Parathyroid adenoma (tissue), 2 donors: Measurements from ENCODE around the gene KAT2A.
"Not testable (repeated sequence)": the region's sequence is repeated elsewhere in the genome, so short reads cannot be mapped to it uniquely, and the experiment has no call there.

Experiments used
- H2AFZ ChIP-seq: fragments of 300-600 bp; sonication (generic); one replicate; pipeline ENCODE4 v1.7.0; 2017; ENCODE audit warnings: antibody characterized with exemption, mild to moderate bottlenecking
- H3K27ac ChIP-seq: fragments of 300-600 bp; sonication (generic); one replicate; pipeline ENCODE4 v1.7.0; 2017
- H3K27me3 ChIP-seq: fragments of 300-600 bp; sonication (generic); one replicate; pipeline ENCODE4 v1.7.0; 2017; ENCODE audit warnings: low read length; ENCODE audit not compliant: control insufficient read depth, insufficient read depth
- H3K36me3 ChIP-seq: fragments of 300-600 bp; sonication (generic); one replicate; pipeline ENCODE4 v1.7.0; 2017; ENCODE audit warnings: low read length; ENCODE audit not compliant: control insufficient read depth, insufficient read depth
- H3K4me1 ChIP-seq: fragments of 300-600 bp; sonication (generic); one replicate; pipeline ENCODE4 v1.7.0; 2017; ENCODE audit warnings: control low read depth
- H3K4me2 ChIP-seq: fragments of 300-600 bp; sonication (generic); one replicate; pipeline ENCODE4 v1.7.0; 2017; ENCODE audit warnings: low read length
- H3K4me3 ChIP-seq: fragments of 300-600 bp; sonication (generic); one replicate; pipeline ENCODE4 v1.7.0; 2017; ENCODE audit warnings: low read depth, low read length
- H3K79me2 ChIP-seq: fragments of 300-600 bp; sonication (generic); one replicate; pipeline ENCODE4 v1.7.0; 2017; ENCODE audit warnings: control low read depth
- H3K9ac ChIP-seq: fragments of 300-600 bp; sonication (generic); one replicate; pipeline ENCODE4 v1.7.0; 2017; ENCODE audit warnings: mild to moderate bottlenecking
- H3K9me3 ChIP-seq: fragments of 300-600 bp; sonication (generic); one replicate; pipeline ENCODE4 v1.7.0; 2017; ENCODE audit warnings: low read length; ENCODE audit not compliant: control insufficient read depth
- CTCF ChIP-seq: fragments of 300-600 bp; sonication (generic); IDR thresholded peaks from one replicate; pipeline ENCODE4 v1.7.0; 2017; ENCODE audit warnings: antibody characterized with exemption, mild to moderate bottlenecking
- donor health status: primary hyperparathyroidism.

Gene KAT2A

GRCh38 chr17:42159796-42160530 lies 38.8 kb upstream of the KAT2A start:
- Histone ChIP-seq H3K79me2 (no peaks in the 10 kb centered on the region), H3K27ac (no peak overlapping the region)

DNA sequence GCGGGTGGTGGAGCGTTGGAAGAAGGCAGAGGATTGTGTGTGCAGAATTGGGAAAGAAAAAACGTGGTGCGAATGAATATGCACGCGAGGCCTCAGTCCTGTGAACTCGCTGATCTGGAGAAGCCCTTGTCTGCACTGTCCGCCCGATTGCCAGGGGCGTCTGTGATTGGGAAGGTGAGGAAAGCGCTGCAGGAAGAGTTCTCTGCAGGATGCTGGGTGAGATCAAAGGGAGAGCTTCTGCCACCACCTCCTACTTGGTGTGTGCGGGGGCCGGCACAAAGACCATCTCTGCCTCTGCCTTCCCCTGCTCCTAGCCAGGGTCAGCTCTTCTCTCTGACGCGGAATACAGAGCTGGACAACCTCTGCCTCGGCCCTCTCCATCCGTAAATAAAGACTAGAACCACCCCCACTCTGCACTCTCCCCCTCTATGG lies 34.5 kb upstream of the KAT2A start:
- Histone ChIP-seq H3K4me3 (peak overlapping the region; percentile 99), H2AFZ (peak overlapping the region; percentile 93), H3K9me3 (no peaks in the 10 kb centered on the region), H3K27me3 (no peaks in the 10 kb centered on the region), H3K36me3 (no peaks in the 10 kb centered on the region), H3K9ac (no peak overlapping the region), H3K4me1 (peaks cover 3% of the 10 kb centered on the region), H3K27ac (peak overlapping the region; percentile 48), H3K4me2 (peak overlapping the region; percentile 31), H3K79me2 (peaks cover 32% of the 10 kb centered on the region)
- no peak for TF ChIP-seq CTCF

More at GRCh38 chr17:42159796-42160530, 38.8 kb upstream of the KAT2A start:
- H3K4me1 ChIP-seq = peaks cover 4% of the 10 kb centered on the region
- no peak overlapping the region for H2AFZ ChIP-seq
- no peaks in the 10 kb centered on the region for H3K9me3 ChIP-seq
- no peaks in the 10 kb centered on the region for H3K36me3 ChIP-seq
- H3K9ac ChIP-seq = no peak overlapping the region
- H3K4me3 ChIP-seq = no peak overlapping the region
- H3K4me2 ChIP-seq = no peak overlapping the region
- TF ChIP-seq CTCF = no peak
- H3K27me3 ChIP-seq = no peaks in the 10 kb centered on the region

DNA sequence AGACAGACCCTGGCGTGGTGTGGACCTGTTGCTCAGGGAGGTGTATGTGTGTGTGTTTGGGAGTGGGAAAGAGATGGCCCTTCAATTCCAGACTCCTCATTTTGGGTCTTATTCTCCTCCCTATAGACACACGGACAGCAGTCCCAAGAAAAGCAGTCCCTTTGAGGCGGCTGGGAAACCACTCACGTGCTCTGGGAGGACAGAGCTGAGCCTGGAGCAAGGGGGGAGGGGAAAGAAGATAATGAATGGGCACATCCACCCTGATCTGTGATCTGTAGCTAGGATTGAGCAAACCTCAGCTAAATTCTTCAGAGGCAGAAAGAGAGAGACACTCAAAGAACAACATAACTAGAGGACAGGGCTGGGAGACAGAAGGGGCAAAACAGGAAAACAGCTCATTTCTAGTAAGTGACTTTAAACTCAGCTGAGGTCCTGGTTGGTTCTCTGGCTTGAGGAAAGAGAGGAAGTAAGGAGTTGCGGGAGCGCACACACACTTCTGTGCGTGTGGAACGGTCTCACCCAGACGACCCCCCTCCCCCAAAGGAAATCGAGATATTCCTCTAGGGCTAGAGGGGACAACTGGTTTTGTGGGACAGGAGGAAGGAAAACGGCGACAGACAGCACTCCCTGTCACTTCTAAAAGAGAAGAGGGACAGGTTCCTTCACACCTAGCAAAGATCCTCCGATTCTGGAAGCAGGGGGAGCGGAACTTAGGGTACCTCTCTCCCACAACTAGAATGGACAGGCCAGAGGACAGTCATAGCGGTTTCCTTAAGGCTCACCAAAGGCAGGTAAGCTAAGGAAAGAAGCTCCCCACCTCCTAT lies 33.0 kb upstream of the KAT2A start:
- peaks cover 3% of the 10 kb centered on the region for H3K4me1 ChIP-seq
- peaks cover 42% of the 10 kb centered on the region for H3K79me2 ChIP-seq

DNA sequence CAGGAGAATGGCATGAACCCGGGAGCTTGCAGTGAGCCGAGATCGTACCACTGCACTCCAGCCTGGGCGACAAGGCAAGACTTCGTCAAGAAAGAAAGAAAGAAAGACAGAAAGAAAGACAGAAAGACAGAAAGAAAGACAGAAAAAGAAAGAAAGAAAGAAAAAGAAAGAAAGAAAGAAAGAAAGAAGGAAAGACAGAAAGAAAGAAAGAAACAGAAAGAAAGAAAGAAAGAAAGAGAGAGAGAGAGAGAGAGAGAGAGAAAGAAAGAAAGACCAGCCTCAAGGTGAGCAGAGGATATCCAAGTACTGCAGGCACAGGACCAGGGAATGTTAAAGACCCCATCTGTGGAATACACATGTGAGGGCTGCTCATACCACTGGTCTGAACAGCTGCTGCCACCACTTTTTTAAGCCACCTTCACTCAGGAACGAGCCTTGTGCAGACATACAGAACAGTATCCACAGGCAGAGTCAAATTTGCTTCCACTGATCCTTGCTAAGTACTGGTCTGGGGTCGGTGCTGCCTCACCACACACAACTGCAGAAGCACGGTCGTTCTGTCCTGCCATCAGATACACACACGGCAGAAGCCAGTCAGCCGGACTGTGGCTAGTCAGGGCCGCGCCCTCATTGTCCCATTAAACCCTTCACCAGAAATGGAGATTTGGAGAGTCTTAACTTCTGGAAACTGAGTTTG lies 25.9 kb upstream of the KAT2A start:
- Histone ChIP-seq H3K9me3 (no peaks in the 10 kb centered on the region), H3K27me3 (no peaks in the 10 kb centered on the region), H3K9ac (no peak overlapping the region), H3K27ac (no peak overlapping the region), H3K36me3 (no peaks in the 10 kb centered on the region), H3K4me3 (no peak overlapping the region), H3K79me2 (peaks cover 48% of the 10 kb centered on the region), H3K4me1 (peaks cover 5% of the 10 kb centered on the region), H3K4me2 (no peak overlapping the region), H2AFZ (no peak overlapping the region)
- no peak for TF ChIP-seq CTCF

More for the DNA sequence above, 33.0 kb upstream of the KAT2A start:
- peak overlapping the region; percentile 79 for H3K9ac ChIP-seq
- no peak for TF ChIP-seq CTCF
- peak overlapping the region; percentile 29 for H3K27ac ChIP-seq
- H3K36me3 ChIP-seq = no peaks in the 10 kb centered on the region
- peak overlapping the region; percentile 71 for H2AFZ ChIP-seq
- H3K4me2 ChIP-seq = peak overlapping the region; percentile 94
- H3K9me3 ChIP-seq = no peaks in the 10 kb centered on the region
- H3K27me3 ChIP-seq = no peaks in the 10 kb centered on the region
- peak overlapping the region; percentile 99 for H3K4me3 ChIP-seq

GRCh38 chr17:42143138-42143537 lies 22.0 kb upstream of the KAT2A start:
- not testable (repeated sequence) for H2AFZ ChIP-seq, H3K4me1 ChIP-seq, H3K36me3 ChIP-seq, H3K4me3 ChIP-seq, H3K27me3 ChIP-seq, H3K9ac ChIP-seq, H3K27ac ChIP-seq, H3K9me3 ChIP-seq, H3K4me2 ChIP-seq
- peaks cover 57% of the 10 kb centered on the region for H3K79me2 ChIP-seq
